BLaER1 (cell line): ENCODE results near the gene TPM4.

Experiments
- H3K27ac ChIP-seq: shearing (Covaris generic); formaldehyde crosslinking; 2 replicates; pipeline ENCODE4 v1.8.1; 2022
- H3K27me3 ChIP-seq: shearing (Covaris generic); formaldehyde crosslinking; 2 replicates; pipeline ENCODE4 v1.8.1; 2022
- H3K36me3 ChIP-seq: shearing (Covaris generic); formaldehyde crosslinking; 2 replicates; pipeline ENCODE4 v1.8.1; 2022
- H3K4me1 ChIP-seq: shearing (Covaris generic); formaldehyde crosslinking; 2 replicates; pipeline ENCODE4 v1.8.1; 2022
- H3K4me2 ChIP-seq: shearing (Covaris generic); formaldehyde crosslinking; 2 replicates; pipeline ENCODE4 v1.8.1; 2022
- H3K4me3 ChIP-seq: shearing (Covaris generic); formaldehyde crosslinking; 2 replicates; pipeline ENCODE4 v1.8.1; 2022
- H3K9ac ChIP-seq: shearing (Covaris generic); formaldehyde crosslinking; 2 replicates; pipeline ENCODE4 v1.8.1; 2022
- H3K9me3 ChIP-seq: shearing (Covaris generic); formaldehyde crosslinking; 2 replicates; pipeline ENCODE4 v1.8.1; 2022
- H4K20me1 ChIP-seq: shearing (Covaris generic); formaldehyde crosslinking; 2 replicates; pipeline ENCODE4 v1.8.1; 2022
- Cebpa-rat ChIP-seq: shearing (Covaris generic); IDR thresholded peaks from 2 replicates; pipeline ENCODE4 v1.8.1; 2022

Gene TPM4

DNA sequence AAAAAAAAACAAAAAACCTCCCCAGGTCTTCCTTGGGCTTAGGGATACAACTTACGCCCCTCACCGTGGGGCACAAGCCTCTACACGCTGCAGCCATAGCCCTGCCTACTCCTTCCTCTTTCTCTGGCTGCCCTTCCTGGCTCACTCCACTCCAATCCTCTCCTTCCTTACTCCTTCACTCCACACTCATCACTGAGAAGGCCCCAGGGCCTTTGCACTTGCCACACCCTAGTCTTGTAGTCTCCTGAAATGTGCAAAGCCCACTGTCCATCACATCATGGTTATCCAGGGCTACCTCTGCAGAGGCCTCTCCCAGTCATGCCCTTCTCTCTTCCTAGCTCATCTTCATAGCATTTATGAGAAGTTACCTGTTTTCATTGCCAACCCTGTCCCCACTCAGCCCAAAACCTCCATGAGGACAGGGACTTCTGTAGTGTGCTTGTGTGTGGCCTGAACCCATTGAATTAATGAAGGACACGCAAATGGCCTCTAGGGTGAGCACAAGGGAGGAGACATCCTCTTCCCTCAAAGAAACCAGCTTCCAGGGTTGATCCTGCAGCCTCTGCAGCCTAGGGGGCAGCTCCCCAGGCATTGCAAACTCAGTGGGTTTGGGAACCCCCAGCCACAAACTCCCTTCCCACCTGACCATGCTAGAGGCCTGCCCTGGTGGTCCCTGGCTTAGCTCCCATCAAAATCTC lies 59.3 kb downstream of the TPM4 start:
- H3K27me3 ChIP-seq = no peaks in the 10 kb centered on the region
- H4K20me1 ChIP-seq = no peaks in the 10 kb centered on the region
- H3K9me3 ChIP-seq = peaks cover 3% of the 10 kb centered on the region; the same call in 1 of the 2 replicates
- TF ChIP-seq Cebpa-rat = no peak
- H3K4me1 ChIP-seq = peaks cover 94% of the 10 kb centered on the region
- peaks cover 53% of the 10 kb centered on the region for H3K36me3 ChIP-seq
- no peak overlapping the region; the same call in 1 of the 2 replicates for H3K4me2 ChIP-seq
- H3K27ac ChIP-seq = peak overlapping the region; percentile 32; the same call in 1 of the 2 replicates
- H3K4me3 ChIP-seq = no peak overlapping the region
- H3K9ac ChIP-seq = no peak overlapping the region

DNA sequence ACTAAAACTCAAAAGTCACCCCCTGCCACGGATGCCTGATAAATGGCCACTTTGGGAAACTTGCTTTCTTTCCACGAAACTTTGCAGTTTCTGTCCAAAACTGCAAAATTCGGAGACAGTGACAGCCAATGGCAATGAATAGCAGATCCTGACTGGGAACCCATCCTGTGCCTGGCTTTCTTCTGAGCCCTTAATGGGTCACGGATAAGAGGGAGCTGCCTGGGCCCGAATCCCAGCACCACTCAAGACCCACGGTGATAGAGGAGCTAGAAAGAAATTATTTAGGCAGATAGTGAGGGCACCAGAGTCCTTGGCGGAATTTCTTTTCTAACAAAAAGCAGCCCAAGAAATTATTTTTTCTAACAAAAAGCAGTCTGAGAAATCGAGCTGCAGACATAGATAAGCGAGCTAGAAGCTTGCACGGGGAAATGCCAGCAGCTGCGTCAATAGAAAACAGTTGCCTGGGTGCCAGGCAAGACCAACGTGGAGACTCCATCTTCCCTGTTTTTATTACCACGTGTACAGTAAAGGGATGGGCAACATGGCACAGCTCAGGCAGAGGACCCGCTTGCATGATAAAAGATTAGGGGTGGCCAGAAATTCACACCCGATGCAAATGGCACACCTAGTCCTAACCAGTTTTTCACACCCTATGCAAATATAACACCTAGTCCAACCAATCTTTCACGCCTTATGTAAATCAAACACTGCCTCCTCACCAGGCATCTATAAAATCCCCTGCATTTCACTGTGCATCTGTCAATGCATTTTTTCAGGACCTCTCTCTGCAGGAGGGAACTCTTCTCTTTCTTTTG lies 60.1 kb downstream of the TPM4 start:
- peaks cover 97% of the 10 kb centered on the region for H3K4me1 ChIP-seq
- peaks cover 3% of the 10 kb centered on the region; the same call in 1 of the 2 replicates for H3K9me3 ChIP-seq
- no peak for TF ChIP-seq Cebpa-rat
- no peak overlapping the region for H3K9ac ChIP-seq
- H3K27ac ChIP-seq = peak overlapping the region; percentile 32
- H4K20me1 ChIP-seq = no peaks in the 10 kb centered on the region
- 0 out of 2 replicates have a peak overlapping the region, but pooled peaks have one; percentile 4 for H3K4me2 ChIP-seq
- H3K36me3 ChIP-seq = peaks cover 45% of the 10 kb centered on the region
- H3K27me3 ChIP-seq = no peaks in the 10 kb centered on the region
- no peak overlapping the region for H3K4me3 ChIP-seq

DNA sequence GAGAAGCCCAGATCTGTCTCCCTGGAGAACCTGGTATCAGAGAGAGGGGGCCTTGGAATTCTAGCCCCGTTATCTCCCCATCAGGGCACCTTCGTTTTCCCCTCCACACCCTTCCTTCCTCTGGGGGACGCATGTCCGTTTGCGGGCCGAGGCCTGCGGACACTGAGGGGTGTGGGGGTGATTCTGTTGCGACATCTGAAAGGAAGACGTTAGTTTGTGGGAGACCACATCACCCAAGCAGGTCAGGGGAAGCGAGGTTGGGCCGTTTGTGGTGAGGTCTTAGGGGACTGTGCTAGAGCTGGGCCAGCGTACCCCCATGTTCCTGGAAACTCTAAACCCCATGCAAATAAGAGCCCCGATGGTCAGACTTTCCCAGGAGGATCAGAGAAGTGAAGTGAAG lies 63.5 kb downstream of the TPM4 start:
- peak overlapping the region; percentile 18; the same call in 1 of the 2 replicates for H3K4me3 ChIP-seq
- peak; percentile 90 for TF ChIP-seq Cebpa-rat
- H4K20me1 ChIP-seq = no peaks in the 10 kb centered on the region
- peak overlapping the region; percentile 89 for H3K27ac ChIP-seq
- H3K4me2 ChIP-seq = peak overlapping the region; percentile 91
- H3K9ac ChIP-seq = peak overlapping the region; percentile 64
- H3K36me3 ChIP-seq = peaks cover 11% of the 10 kb centered on the region; the same call in 1 of the 2 replicates
- no peaks in the 10 kb centered on the region for H3K9me3 ChIP-seq
- H3K4me1 ChIP-seq = peaks cover 97% of the 10 kb centered on the region
- no peaks in the 10 kb centered on the region for H3K27me3 ChIP-seq

DNA sequence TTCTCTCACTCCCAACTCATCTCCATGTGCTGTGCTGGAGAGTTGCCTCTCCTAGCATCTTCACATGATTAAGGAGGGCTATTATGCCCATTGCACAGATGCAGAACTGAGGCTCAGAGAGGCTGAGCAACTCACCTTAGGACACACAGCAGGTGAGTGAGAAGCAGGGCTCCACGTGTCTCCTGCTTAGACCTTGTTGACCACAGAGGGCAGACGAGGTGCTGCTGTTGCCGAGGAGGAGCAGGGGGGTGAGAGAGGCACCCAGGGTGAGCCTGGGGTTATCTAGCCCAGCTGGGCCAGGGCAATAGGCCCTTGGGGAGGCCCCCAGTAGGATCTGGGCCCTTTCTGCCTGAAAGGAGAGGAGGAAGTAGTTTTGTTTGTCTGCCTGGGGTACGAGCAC lies 64.7 kb downstream of the TPM4 start:
- Histone ChIP-seq H3K4me3 (no peak overlapping the region), H3K36me3 (no peaks in the 10 kb centered on the region), H3K4me1 (peaks cover 97% of the 10 kb centered on the region), H3K9ac (no peak overlapping the region; the same call in 1 of the 2 replicates), H3K27me3 (no peaks in the 10 kb centered on the region), H3K9me3 (no peaks in the 10 kb centered on the region), H3K4me2 (peak overlapping the region; percentile 91), H3K27ac (peak overlapping the region; percentile 89), H4K20me1 (no peaks in the 10 kb centered on the region)
- TF ChIP-seq Cebpa-rat = no peak

- no peaks in the 10 kb centered on the region for H4K20me1 ChIP-seq
- H3K9ac ChIP-seq = no peak overlapping the region
- no peaks in the 10 kb centered on the region for H3K27me3 ChIP-seq
- peak overlapping the region; percentile 89 for H3K27ac ChIP-seq
- TF ChIP-seq Cebpa-rat = no peak
- H3K4me2 ChIP-seq = peak overlapping the region; percentile 91
- no peaks in the 10 kb centered on the region for H3K9me3 ChIP-seq
- no peak overlapping the region for H3K4me3 ChIP-seq
- peaks cover 97% of the 10 kb centered on the region for H3K4me1 ChIP-seq
- no peaks in the 10 kb centered on the region for H3K36me3 ChIP-seq
Measured at GRCh38 chr19:16142032-16142580, 65.8 kb downstream of the TPM4 start.

- TF ChIP-seq Cebpa-rat = no peak
- peak within 1 kb of the TSS; percentile 89 for H3K27ac ChIP-seq
Measured at GRCh38 chr19:16143399-16144215, 67.3 kb downstream of the TPM4 start, which contains the start of gene HSH2D. TSS of gene HSH2D (plus strand) at chr19:16143685. CDS start at chr19:16148751, 5,066 bp downstream.

GRCh38 chr19:16144216-16144581 lies 67.9 kb downstream of the TPM4 start:
- no peaks in the 10 kb centered on the region for H3K9me3 ChIP-seq
- H3K4me1 ChIP-seq = peaks cover 100% of the 10 kb centered on the region
- peaks cover 9% of the 10 kb centered on the region; the same call in 1 of the 2 replicates for H3K36me3 ChIP-seq
- peak overlapping the region; percentile 60 for H3K4me3 ChIP-seq
- H3K4me2 ChIP-seq = peak overlapping the region; percentile 91
- H3K27me3 ChIP-seq = no peaks in the 10 kb centered on the region
- H4K20me1 ChIP-seq = no peaks in the 10 kb centered on the region
- TF ChIP-seq Cebpa-rat = no peak
- H3K9ac ChIP-seq = peak overlapping the region; percentile 73
- H3K27ac ChIP-seq = peak overlapping the region; percentile 89

More at GRCh38 chr19:16143399-16144215, 67.3 kb downstream of the TPM4 start, which contains the start of gene HSH2D:
- H3K9ac ChIP-seq = peak within 1 kb of the TSS; percentile 73
- H3K36me3 ChIP-seq = 0 out of 2 replicates have a peak, but pooled peaks cover 4% of the 10 kb centered on the region
- no peaks in the 10 kb centered on the region for H4K20me1 ChIP-seq
- no peaks in the 10 kb centered on the region for H3K27me3 ChIP-seq
- H3K4me1 ChIP-seq = peaks cover 100% of the 10 kb centered on the region
- H3K9me3 ChIP-seq = no peaks in the 10 kb centered on the region
- H3K4me3 ChIP-seq = peak within 1 kb of the TSS; percentile 60
- peak within 1 kb of the TSS; percentile 91 for H3K4me2 ChIP-seq

- Histone ChIP-seq H4K20me1 (no peaks in the 10 kb centered on the region), H3K9me3 (no peaks in the 10 kb centered on the region), H3K36me3 (peaks cover 10% of the 10 kb centered on the region; the same call in 1 of the 2 replicates), H3K4me3 (no peak overlapping the region), H3K27me3 (no peaks in the 10 kb centered on the region), H3K4me1 (peaks cover 100% of the 10 kb centered on the region), H3K27ac (peak overlapping the region; percentile 40; the same call in 1 of the 2 replicates), H3K4me2 (peak overlapping the region; percentile 91), H3K9ac (no peak overlapping the region)
- no peak for TF ChIP-seq Cebpa-rat
Measured at GRCh38 chr19:16146112-16146511, 69.8 kb downstream of the TPM4 start.
